CD14-positive monocyte (primary cell): ENCODE data around the gene DUSP6. TPM values are rescaled to one million over a fixed set of nuclear protein-coding genes. Genes with fewer than 3 reads are reported as not detected.

Experiments
- DNase-seq, 3 donors: peaks; one replicate each; pipeline ENCODE4 v3.0.0-alpha.2; 2011 to 2022
- H2AFZ ChIP-seq: 2 replicates; pipeline ENCODE4 v1.6.0; 2012; ENCODE audit warnings: mild to moderate bottlenecking, low read depth, low read length, inconsistent platforms; ENCODE audit not compliant: insufficient read depth, poor library complexity, severe bottlenecking
- H3K27ac ChIP-seq, 2 donors: 1 replicate in 1 of 2; 2 replicates in 1 of 2; pipeline ENCODE4 v1.5.1; 2012 to 2013; ENCODE audit warnings: low read length in 2 of 2, control low read depth in 1 of 2, inconsistent platforms in 1 of 2, low read depth in 1 of 2, mild to moderate bottlenecking in 1 of 2
- H3K27me3 ChIP-seq, 2 donors: one replicate each; pipeline versions ENCODE4 v1.6.0 to v1.6.1; 2011 to 2013; ENCODE audit warnings: low read length in 2 of 2; ENCODE audit not compliant: control insufficient read depth in 2 of 2, insufficient read depth in 2 of 2
- H3K36me3 ChIP-seq, 2 donors: replicated peaks in 1 of 2; 1 replicate in 1 of 2; 2 replicates in 1 of 2; pipeline versions ENCODE4 v1.5.1 to v1.6.1; 2012 to 2013; ENCODE audit warnings: low read length in 2 of 2, control low read depth in 1 of 2, inconsistent platforms in 1 of 2, mild to moderate bottlenecking in 1 of 2; ENCODE audit not compliant: insufficient read depth in 2 of 2, control insufficient read depth in 1 of 2
- H3K4me1 ChIP-seq, 2 donors: 1 replicate in 1 of 2; 2 replicates in 1 of 2; pipeline versions ENCODE4 v1.5.1 to v1.6.1; 2012 to 2013; ENCODE audit warnings: low read length in 2 of 2, control low read depth in 1 of 2, inconsistent platforms in 1 of 2, mild to moderate bottlenecking in 1 of 2, moderate library complexity in 1 of 2; ENCODE audit not compliant: insufficient read depth in 2 of 2, control insufficient read depth in 1 of 2
- H3K4me2 ChIP-seq: replicated peaks from 2 replicates; pipeline ENCODE3; 2012; ENCODE audit warnings: low read length, moderate library complexity, mild to moderate bottlenecking; ENCODE audit not compliant: poor library complexity, severe bottlenecking; ENCODE audit errors: extremely low read depth
- H3K4me3 ChIP-seq, 3 experiments: fragments of 200-600 bp in 1 of 3; sonication (generic) in 1 of 3; replicated peaks in 1 of 3; 1 replicate in 2 of 3; 2 replicates in 1 of 3; pipeline ENCODE4 v1.5.1; 2011 to 2013; ENCODE audit warnings: low read length in 3 of 3, mild to moderate bottlenecking in 3 of 3, control low read depth in 2 of 3, low read depth in 2 of 3, inconsistent platforms in 1 of 3, moderate library complexity in 1 of 3
- H3K79me2 ChIP-seq: 2 replicates; pipeline ENCODE4 v1.6.0; 2012; ENCODE audit warnings: mild to moderate bottlenecking, control low read depth, inconsistent platforms, low read length, moderate library complexity; ENCODE audit not compliant: insufficient read depth
- H3K9ac ChIP-seq: 2 replicates; pipeline ENCODE4 v1.6.0; 2017; ENCODE audit warnings: low read length, mild to moderate bottlenecking; ENCODE audit not compliant: insufficient read depth, poor library complexity, severe bottlenecking
- H3K9me3 ChIP-seq, 2 donors: replicated peaks in 1 of 2; 1 replicate in 1 of 2; 2 replicates in 1 of 2; pipeline versions ENCODE4 v1.5.1 to v1.6.1; 2012 to 2013; ENCODE audit warnings: low read length in 2 of 2, control low read depth in 1 of 2; ENCODE audit not compliant: control insufficient read depth in 1 of 2, insufficient read depth in 1 of 2
- H4K20me1 ChIP-seq: 2 replicates; pipeline ENCODE4 v1.6.0; 2012; ENCODE audit warnings: mild to moderate bottlenecking, low read length, control low read depth, moderate library complexity; ENCODE audit not compliant: insufficient read depth
- H3K27ac Mint-ChIP-seq, 7 donors: one replicate each; pipeline ENCODE4 v1.8.0; 2020; ENCODE audit warnings: mild to moderate bottlenecking in 7 of 7, mixed read lengths in 7 of 7, moderate library complexity in 6 of 7, inconsistent platforms in 2 of 7
- H3K27me3 Mint-ChIP-seq, 3 donors: one replicate each; pipeline ENCODE4 v1.8.0; 2021 to 2022; ENCODE audit warnings: low read depth in 3 of 3, mild to moderate bottlenecking in 3 of 3, mixed read lengths in 3 of 3, moderate library complexity in 3 of 3, inconsistent platforms in 1 of 3
- H3K36me3 Mint-ChIP-seq, 2 donors: one replicate each; pipeline ENCODE4 v1.8.0; 2020; ENCODE audit warnings: mixed read lengths in 2 of 2, inconsistent platforms in 1 of 2, mild to moderate bottlenecking in 1 of 2
- H3K4me1 Mint-ChIP-seq: one replicate; pipeline ENCODE4 v1.8.0; 2020; ENCODE audit warnings: mild to moderate bottlenecking, mixed read lengths
- H3K4me3 Mint-ChIP-seq, 2 donors: one replicate each; pipeline ENCODE4 v1.8.0; 2020; ENCODE audit warnings: mild to moderate bottlenecking in 2 of 2, mixed read lengths in 2 of 2, moderate library complexity in 1 of 2
- H3K9me3 Mint-ChIP-seq, 7 donors: one replicate each; pipeline ENCODE4 v1.8.0; 2020 to 2022; ENCODE audit warnings: mixed read lengths in 7 of 7, mild to moderate bottlenecking in 6 of 7, moderate library complexity in 6 of 7, inconsistent platforms in 2 of 7
- CTCF ChIP-seq: fragments of 200-600 bp; IDR thresholded peaks from one replicate; pipeline ENCODE4 v1.8.0; 2022; ENCODE audit warnings: antibody characterized with exemption, mild to moderate bottlenecking
- WGBS: methylation state at CpG from one replicate; pipeline ENCODE4 v1.1.5; 2013; ENCODE audit warnings: missing lambda C conversion rate; ENCODE audit not compliant: insufficient coverage; 5-methylcytosine and 5-hydroxymethylcytosine counted together
- intact Hi-C, 2 donors: fragments of 100-400 bp; cut with micrococcal nuclease; formaldehyde crosslinking; loops; one replicate each; pipeline versions ENCODE4 v1.15.0 to v1.15.1; 2023
- polyA plus RNA-seq, 3 donors: library from polyadenylated mRNA; depleted of rRNA in 1 of 3; unstranded in 2 of 3; stranded (reverse) in 1 of 3; fragments of 300-500 nt in 2 of 3; fragments of >200 nt in 1 of 3; fragmentation: Illumina TruSeq in 2 of 3; gene quantifications; 1 replicate in 2 of 3; 2 replicates in 1 of 3; pipeline ENCODE4 v1.2.3, GENCODE V29; 2012 to 2021

The DUSP6 gene
- polyA plus RNA-seq, 3 donors = 195 to 880 (median 653) TPM

- 66% methylated on average over 7 of the region's 10 CpGs for WGBS
- H3K27me3 Mint-ChIP-seq = peaks cover 0 to 3% (median 0%) of the 10 kb centered on the region in 3 donors
- TF ChIP-seq CTCF = no peak
- intact Hi-C loops = loop anchor here in 1 of 2 donors (10.0 kb wide), 1 partner anchor 116 kb away; no protein-coding TSS in a partner anchor
- peaks cover 57% of the 10 kb centered on the region for H3K4me1 Mint-ChIP-seq
- H3K4me3 Mint-ChIP-seq = peak overlapping the region; percentile 99 to 100
- Histone ChIP-seq H3K27me3 (no peaks in the 10 kb centered on the region), H4K20me1 (peaks cover 57% of the 10 kb centered on the region), H3K4me1 (peaks cover 59 to 76% of the 10 kb centered on the region in 2 donors), H3K4me2 (peak overlapping the region; percentile 98), H3K4me3 (peak overlapping the region; percentile 85 to 99 (median 98)), H3K36me3 (peaks cover 33 to 39% of the 10 kb centered on the region in 2 donors), H3K9ac (peak overlapping the region; percentile 88), H3K27ac (peak overlapping the region; percentile 26 to 89), H2AFZ (no peak overlapping the region), H3K9me3 (no peaks in the 10 kb centered on the region), H3K79me2 (peaks cover 50% of the 10 kb centered on the region)
- H3K9me3 Mint-ChIP-seq = peaks cover 0 to 13% (median 2%) of the 10 kb centered on the region in 7 donors
- peak overlapping the region; percentile 62 to 98 (median 97) for H3K27ac Mint-ChIP-seq
- DNase-seq = no peak
- H3K36me3 Mint-ChIP-seq = peaks cover 42 to 50% of the 10 kb centered on the region in 2 donors
Observed at GRCh38 chr12:89348894-89349699, 3.2 kb downstream of the DUSP6 start.

DNA sequence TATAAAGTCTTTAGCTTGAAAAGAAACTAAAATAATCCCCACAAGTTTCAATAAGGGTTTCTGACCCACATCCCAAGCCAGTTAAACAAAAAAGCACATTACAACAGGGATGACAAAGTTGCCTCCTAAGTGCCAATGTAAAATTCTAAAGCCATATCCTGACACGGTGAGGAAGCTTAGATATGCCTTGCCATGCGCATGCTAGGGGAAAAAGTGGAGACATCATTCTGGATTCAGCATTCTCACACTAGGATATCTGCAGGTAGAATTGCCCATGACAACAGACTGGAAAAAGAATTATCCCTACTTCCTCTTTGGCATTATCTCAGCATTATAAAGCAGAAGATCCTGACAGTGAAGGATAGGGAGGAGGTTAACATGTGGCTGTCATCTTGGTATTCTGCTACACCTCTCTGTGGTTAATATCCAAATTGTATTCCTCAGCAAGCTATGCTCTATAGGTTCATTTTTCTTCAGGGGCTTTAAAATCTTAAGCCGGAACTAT lies 4.9 kb downstream of the DUSP6 start:
- H3K4me1 Mint-ChIP-seq = peaks cover 53% of the 10 kb centered on the region
- intact Hi-C loops = loop anchor here in 1 of 2 donors (10.0 kb wide), 1 partner anchor 117 kb away; no protein-coding TSS in a partner anchor
- Histone ChIP-seq H3K9ac (no peak overlapping the region), H3K36me3 (peaks cover 33 to 39% of the 10 kb centered on the region in 2 donors), H3K4me1 (peaks cover 50 to 59% of the 10 kb centered on the region in 2 donors), H3K79me2 (peaks cover 50% of the 10 kb centered on the region), H4K20me1 (peaks cover 57% of the 10 kb centered on the region), H3K4me3 (peak overlapping the region; percentile 85 to 99 (median 98)), H3K27ac (peak overlapping the region in 1 of 2 donors; percentile 79), H3K4me2 (peak overlapping the region; percentile 98), H2AFZ (no peak overlapping the region), H3K27me3 (no peaks in the 10 kb centered on the region), H3K9me3 (no peaks in the 10 kb centered on the region)
- 71% methylated on average over 3 of the region's 3 CpGs for WGBS
- no peak for TF ChIP-seq CTCF
- peaks cover 46 to 57% of the 10 kb centered on the region in 2 donors for H3K36me3 Mint-ChIP-seq
- peak overlapping the region; percentile 90 to 95 (median 94) for H3K27ac Mint-ChIP-seq
- H3K27me3 Mint-ChIP-seq = peaks cover 0 to 9% (median 2%) of the 10 kb centered on the region in 3 donors
- H3K9me3 Mint-ChIP-seq = peaks cover 0 to 13% (median 3%) of the 10 kb centered on the region in 7 donors
- peak overlapping the region; percentile 62 to 99 for H3K4me3 Mint-ChIP-seq
- DNase-seq = peak; percentile 13 to 32 (median 18)
